HEK293 (cell line): ENCODE data around the gene TTF2.
A peak's percentile ranks its signal among the peaks of the same experiment; 100 is the strongest.

Experiments used
- CTCF ChIA-PET: fragments of 350-600 bp; formaldehyde crosslinking; extraction: SDS; loops from one replicate; lab custom pipeline; 2021; ENCODE audit warnings: antibody characterized with exemption; lab: Yijun Ruan, JAX
- POLR2A ChIA-PET: fragments of 300-600 bp; formaldehyde crosslinking; extraction: SDS; loops from one replicate; lab custom pipeline; 2020; ENCODE audit warnings: antibody characterized with exemption, inconsistent platforms; lab: Yijun Ruan, JAX
- H3K27ac ChIP-seq: fragments of 200-500 bp; sonication (Bioruptor generic); 2 replicates; pipeline ENCODE4 v1.5.1; 2014; ENCODE audit warnings: low read depth, low read length, control low read depth, inconsistent platforms; ENCODE audit errors: extremely low read depth
- H3K36me3 ChIP-seq, 2 experiments: fragments of 200-500 bp in 1 of 2; sonication (Bioruptor generic) in 1 of 2; 1 replicate in 1 of 2; 2 replicates in 1 of 2; pipeline ENCODE4 v1.5.1; 2014 to 2017; ENCODE audit warnings: inconsistent platforms in 2 of 2, low read length in 2 of 2; ENCODE audit not compliant: control insufficient read depth in 2 of 2, insufficient read depth in 1 of 2
- H3K4me1 ChIP-seq: fragments of 200-500 bp; sonication (Bioruptor generic); 2 replicates; pipeline ENCODE4 v1.5.1; 2014; ENCODE audit warnings: mild to moderate bottlenecking, low read length, inconsistent platforms; ENCODE audit not compliant: control insufficient read depth, insufficient read depth
- H3K4me3 ChIP-seq: 2 replicates; pipeline ENCODE4 v1.5.1; 2011; ENCODE audit warnings: low read depth, mild to moderate bottlenecking, control low read depth, low read length, moderate library complexity
- H3K9me3 ChIP-seq: fragments of 200-500 bp; sonication (Bioruptor generic); 2 replicates; pipeline ENCODE4 v1.5.1; 2014; ENCODE audit warnings: low read depth, low read length, inconsistent platforms; ENCODE audit not compliant: control insufficient read depth, insufficient read depth
- GLIS2 ChIP-seq: fragments of 450-650 bp; formaldehyde crosslinking; IDR thresholded peaks from 2 replicates; pipeline ENCODE4 v1.5.1; 2016; ENCODE audit warnings: missing biosample characterization, missing genetic modification characterization
- KLF10 ChIP-seq: fragments of 450-650 bp; IDR thresholded peaks from 2 replicates; pipeline ENCODE4 v1.5.1; 2018; ENCODE audit warnings: missing biosample characterization, mild to moderate bottlenecking, missing genetic modification characterization
- KLF8 ChIP-seq: fragments of 450-650 bp; formaldehyde crosslinking; IDR thresholded peaks from 2 replicates; pipeline ENCODE4 v1.5.1; 2016; ENCODE audit warnings: missing biosample characterization, missing genetic modification characterization
- PRDM1 ChIP-seq: fragments of 450-650 bp; formaldehyde crosslinking; IDR thresholded peaks from 2 replicates; pipeline ENCODE4; 2016; ENCODE audit warnings: missing biosample characterization, missing genetic modification characterization
- ZFP69B ChIP-seq: fragments of 450-650 bp; formaldehyde crosslinking; IDR thresholded peaks from 2 replicates; pipeline ENCODE4 v1.5.1; 2016; ENCODE audit warnings: missing biosample characterization, missing genetic modification characterization
- ZNF114 ChIP-seq: fragments of 450-650 bp; formaldehyde crosslinking; IDR thresholded peaks from 2 replicates; pipeline ENCODE4 v1.5.0; 2017; ENCODE audit warnings: missing biosample characterization, missing genetic modification characterization
- ZNF169 ChIP-seq: fragments of 450-650 bp; formaldehyde crosslinking; IDR thresholded peaks from 2 replicates; pipeline ENCODE4 v1.5.1; 2016; ENCODE audit warnings: missing biosample characterization, missing genetic modification characterization
- ZNF184 ChIP-seq: fragments of 450-650 bp; IDR thresholded peaks from 2 replicates; pipeline ENCODE4 v1.5.1; 2018; ENCODE audit warnings: missing biosample characterization, mild to moderate bottlenecking, missing genetic modification characterization
- ZNF2 ChIP-seq: fragments of 450-650 bp; formaldehyde crosslinking; IDR thresholded peaks from 2 replicates; pipeline ENCODE4 v1.5.1; 2016; ENCODE audit warnings: missing biosample characterization, missing genetic modification characterization
- ZNF214 ChIP-seq: fragments of 450-650 bp; formaldehyde crosslinking; IDR thresholded peaks from 2 replicates; pipeline ENCODE4 v1.5.1; 2017; ENCODE audit warnings: missing biosample characterization, mild to moderate bottlenecking, missing genetic modification characterization, borderline replicate concordance
- ZNF366 ChIP-seq: fragments of 450-650 bp; formaldehyde crosslinking; conservative IDR thresholded peaks from 2 replicates; pipeline ENCODE4 v1.5.1; 2016; ENCODE audit warnings: missing biosample characterization, missing genetic modification characterization
- ZNF501 ChIP-seq: fragments of 450-650 bp; formaldehyde crosslinking; IDR thresholded peaks from 2 replicates; pipeline ENCODE4 v1.5.1; 2016; ENCODE audit warnings: missing biosample characterization, missing genetic modification characterization
- ZNF521 ChIP-seq: fragments of 450-650 bp; formaldehyde crosslinking; IDR thresholded peaks from 2 replicates; pipeline ENCODE4 v1.5.1; 2017; ENCODE audit warnings: missing biosample characterization, mild to moderate bottlenecking, missing genetic modification characterization
- ZNF530 ChIP-seq: fragments of 450-650 bp; formaldehyde crosslinking; IDR thresholded peaks from 2 replicates; pipeline ENCODE4 v1.5.1; 2016; ENCODE audit warnings: low read depth, missing biosample characterization, missing genetic modification characterization
- ZNF561 ChIP-seq: fragments of 450-650 bp; IDR thresholded peaks from 2 replicates; pipeline ENCODE4 v1.5.1; 2018; ENCODE audit warnings: missing biosample characterization, missing genetic modification characterization, borderline replicate concordance
- ZNF626 ChIP-seq: fragments of 450-650 bp; sonication (Bioruptor Pico); formaldehyde crosslinking; IDR thresholded peaks from 2 replicates; pipeline ENCODE4 v1.5.1; 2018; ENCODE audit warnings: missing biosample characterization, missing genetic modification characterization, inconsistent platforms
- ZNF629 ChIP-seq: fragments of 450-650 bp; formaldehyde crosslinking; IDR thresholded peaks from 2 replicates; pipeline ENCODE4 v1.5.1; 2017; ENCODE audit warnings: missing biosample characterization, missing genetic modification characterization
- ZNF654 ChIP-seq: fragments of 450-650 bp; formaldehyde crosslinking; IDR thresholded peaks from 2 replicates; pipeline ENCODE4 v1.5.1; 2016; ENCODE audit warnings: low read depth, missing biosample characterization, missing genetic modification characterization
- ZNF707 ChIP-seq: fragments of 450-650 bp; formaldehyde crosslinking; IDR thresholded peaks from 2 replicates; pipeline ENCODE4 v1.5.1; 2016; ENCODE audit warnings: missing biosample characterization, missing genetic modification characterization
- ZNF768 ChIP-seq: fragments of 450-650 bp; formaldehyde crosslinking; IDR thresholded peaks from 2 replicates; pipeline ENCODE4 v1.5.1; 2018; ENCODE audit warnings: missing biosample characterization, mild to moderate bottlenecking, missing genetic modification characterization
- ZNF792 ChIP-seq: fragments of 450-650 bp; formaldehyde crosslinking; IDR thresholded peaks from 2 replicates; pipeline ENCODE4 v1.5.1; 2016; ENCODE audit warnings: missing biosample characterization, missing genetic modification characterization
- ZSCAN16 ChIP-seq: fragments of 450-650 bp; formaldehyde crosslinking; IDR thresholded peaks from 2 replicates; pipeline ENCODE4 v1.5.1; 2016; ENCODE audit warnings: missing biosample characterization, missing genetic modification characterization
- TF ChIP-seq, protein P1 (sequence below): fragments of 450-650 bp; formaldehyde crosslinking; IDR thresholded peaks from 2 replicates; pipeline ENCODE4 v1.5.1; 2016; ENCODE audit warnings: missing biosample characterization, missing genetic modification characterization, borderline replicate concordance
- TF ChIP-seq, protein P2 (sequence below): fragments of 450-650 bp; formaldehyde crosslinking; optimal IDR thresholded peaks from 2 replicates; pipeline ENCODE3; 2016; ENCODE audit warnings: missing biosample characterization, mild to moderate bottlenecking, missing genetic modification characterization

Gene TTF2

GRCh38 chr1:117026361-117026760 lies 33.8 kb upstream of the TTF2 start:
- H3K9me3 ChIP-seq: no peaks in the 10 kb centered on the region
- no peak overlapping the region for H3K4me3 ChIP-seq
- TF ChIP-seq KLF8 (tag by site-specific recombination): no peak
- TF ChIP-seq ZNF768 (tag by site-specific recombination): no peak
- no peak for TF ChIP-seq ZNF629
- no peak for TF ChIP-seq ZNF2 (tag by site-specific recombination)
- no peak for TF ChIP-seq ZNF654
- no peak for TF ChIP-seq KLF10 (tag by site-specific recombination)
- no peak for TF ChIP-seq GLIS2
- no peak for TF ChIP-seq ZNF184 (tag by site-specific recombination)
- TF ChIP-seq ZNF501 (tag by site-specific recombination): no peak
- no peak for TF ChIP-seq ZSCAN16
- H3K4me1 ChIP-seq: no peaks in the 10 kb centered on the region
- no peaks in the 10 kb centered on the region for H3K36me3 ChIP-seq
- ChIA-PET CTCF (interaction anchor here (1.0 kb wide), 1 partner anchor 102 kb away, joined by 4 read pairs; no protein-coding TSS in a partner anchor), POLR2A (no interaction called here)
- no peak overlapping the region for H3K27ac ChIP-seq

DNA sequence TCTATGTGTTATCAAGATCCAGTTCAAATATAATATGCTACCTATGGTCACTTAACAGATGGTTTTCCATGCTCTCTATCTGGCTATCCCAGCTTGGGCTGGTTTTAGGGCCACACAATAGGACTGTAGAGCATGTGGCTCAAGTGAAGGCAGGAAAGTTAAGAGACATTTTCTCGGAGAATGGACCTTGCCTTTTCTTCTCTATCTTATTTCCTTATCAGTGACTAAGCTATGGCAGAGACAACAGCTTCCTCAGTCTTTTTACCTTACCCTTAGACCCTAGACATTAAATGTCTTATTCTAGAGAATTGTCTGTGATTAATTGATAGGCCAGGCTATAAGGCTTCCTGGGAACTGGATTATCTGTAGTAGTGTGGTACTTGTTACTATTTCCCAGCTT lies 30.4 kb upstream of the TTF2 start:
- no peaks in the 10 kb centered on the region for H3K9me3 ChIP-seq
- no peak overlapping the region for H3K4me3 ChIP-seq
- ChIA-PET CTCF (interaction anchor here (1.0 kb wide), 1 partner anchor 256 kb away, joined by 3 read pairs; no protein-coding TSS in a partner anchor), POLR2A (no interaction called here)
- no peak for TF ChIP-seq ZNF792
- TF ChIP-seq ZNF707 (tag by site-specific recombination): no peak
- no peak for TF ChIP-seq ZNF169 (tag by site-specific recombination)
- no peak for TF ChIP-seq ZNF521 (tag by site-specific recombination)
- H3K36me3 ChIP-seq: no peaks in the 10 kb centered on the region
- no peak overlapping the region for H3K27ac ChIP-seq
- no peaks in the 10 kb centered on the region for H3K4me1 ChIP-seq

GRCh38 chr1:117030271-117030877 lies 29.8 kb upstream of the TTF2 start:
- H3K9me3 ChIP-seq: no peaks in the 10 kb centered on the region
- POLR2A ChIA-PET: no interaction called here
- H3K4me3 ChIP-seq: no peak overlapping the region
- peak; percentile 78 for TF ChIP-seq PRDM1 (tag by site-specific recombination)
- TF ChIP-seq ZNF366 (tag by site-specific recombination): peak; percentile 53
- TF ChIP-seq ZNF114 (tag by site-specific recombination): no peak
- no peak overlapping the region for H3K27ac ChIP-seq
- CTCF ChIA-PET: interaction anchor here (1.0 kb wide), 1 partner anchor 255 kb away, joined by 3 read pairs; no protein-coding TSS in a partner anchor
- H3K36me3 ChIP-seq: no peaks in the 10 kb centered on the region
- no peaks in the 10 kb centered on the region for H3K4me1 ChIP-seq

GRCh38 chr1:117032266-117032665 lies 27.9 kb upstream of the TTF2 start:
- ChIA-PET POLR2A (no interaction called here), CTCF (no interaction called here)
- no peak overlapping the region for H3K27ac ChIP-seq
- no peaks in the 10 kb centered on the region for H3K4me1 ChIP-seq
- no peaks in the 10 kb centered on the region for H3K36me3 ChIP-seq
- H3K4me3 ChIP-seq: no peak overlapping the region
- H3K9me3 ChIP-seq: no peaks in the 10 kb centered on the region
- TF ChIP-seq ZNF561 (tag by site-specific recombination) (no peak), ZNF530 (tag by site-specific recombination) (no peak), ZFP69B (tag by site-specific recombination) (no peak), ZNF707 (tag by site-specific recombination) (no peak), ZNF214 (tag by site-specific recombination) (no peak), ZNF521 (tag by site-specific recombination) (no peak), ZNF626 (tag by site-specific recombination) (no peak)
- TF ChIP-seq, protein P1, sequence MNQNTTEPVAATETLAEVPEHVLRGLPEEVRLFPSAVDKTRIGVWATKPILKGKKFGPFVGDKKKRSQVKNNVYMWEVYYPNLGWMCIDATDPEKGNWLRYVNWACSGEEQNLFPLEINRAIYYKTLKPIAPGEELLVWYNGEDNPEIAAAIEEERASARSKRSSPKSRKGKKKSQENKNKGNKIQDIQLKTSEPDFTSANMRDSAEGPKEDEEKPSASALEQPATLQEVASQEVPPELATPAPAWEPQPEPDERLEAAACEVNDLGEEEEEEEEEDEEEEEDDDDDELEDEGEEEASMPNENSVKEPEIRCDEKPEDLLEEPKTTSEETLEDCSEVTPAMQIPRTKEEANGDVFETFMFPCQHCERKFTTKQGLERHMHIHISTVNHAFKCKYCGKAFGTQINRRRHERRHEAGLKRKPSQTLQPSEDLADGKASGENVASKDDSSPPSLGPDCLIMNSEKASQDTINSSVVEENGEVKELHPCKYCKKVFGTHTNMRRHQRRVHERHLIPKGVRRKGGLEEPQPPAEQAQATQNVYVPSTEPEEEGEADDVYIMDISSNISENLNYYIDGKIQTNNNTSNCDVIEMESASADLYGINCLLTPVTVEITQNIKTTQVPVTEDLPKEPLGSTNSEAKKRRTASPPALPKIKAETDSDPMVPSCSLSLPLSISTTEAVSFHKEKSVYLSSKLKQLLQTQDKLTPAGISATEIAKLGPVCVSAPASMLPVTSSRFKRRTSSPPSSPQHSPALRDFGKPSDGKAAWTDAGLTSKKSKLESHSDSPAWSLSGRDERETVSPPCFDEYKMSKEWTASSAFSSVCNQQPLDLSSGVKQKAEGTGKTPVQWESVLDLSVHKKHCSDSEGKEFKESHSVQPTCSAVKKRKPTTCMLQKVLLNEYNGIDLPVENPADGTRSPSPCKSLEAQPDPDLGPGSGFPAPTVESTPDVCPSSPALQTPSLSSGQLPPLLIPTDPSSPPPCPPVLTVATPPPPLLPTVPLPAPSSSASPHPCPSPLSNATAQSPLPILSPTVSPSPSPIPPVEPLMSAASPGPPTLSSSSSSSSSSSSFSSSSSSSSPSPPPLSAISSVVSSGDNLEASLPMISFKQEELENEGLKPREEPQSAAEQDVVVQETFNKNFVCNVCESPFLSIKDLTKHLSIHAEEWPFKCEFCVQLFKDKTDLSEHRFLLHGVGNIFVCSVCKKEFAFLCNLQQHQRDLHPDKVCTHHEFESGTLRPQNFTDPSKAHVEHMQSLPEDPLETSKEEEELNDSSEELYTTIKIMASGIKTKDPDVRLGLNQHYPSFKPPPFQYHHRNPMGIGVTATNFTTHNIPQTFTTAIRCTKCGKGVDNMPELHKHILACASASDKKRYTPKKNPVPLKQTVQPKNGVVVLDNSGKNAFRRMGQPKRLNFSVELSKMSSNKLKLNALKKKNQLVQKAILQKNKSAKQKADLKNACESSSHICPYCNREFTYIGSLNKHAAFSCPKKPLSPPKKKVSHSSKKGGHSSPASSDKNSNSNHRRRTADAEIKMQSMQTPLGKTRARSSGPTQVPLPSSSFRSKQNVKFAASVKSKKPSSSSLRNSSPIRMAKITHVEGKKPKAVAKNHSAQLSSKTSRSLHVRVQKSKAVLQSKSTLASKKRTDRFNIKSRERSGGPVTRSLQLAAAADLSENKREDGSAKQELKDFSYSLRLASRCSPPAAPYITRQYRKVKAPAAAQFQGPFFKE: no peak
- TF ChIP-seq, protein P2, sequence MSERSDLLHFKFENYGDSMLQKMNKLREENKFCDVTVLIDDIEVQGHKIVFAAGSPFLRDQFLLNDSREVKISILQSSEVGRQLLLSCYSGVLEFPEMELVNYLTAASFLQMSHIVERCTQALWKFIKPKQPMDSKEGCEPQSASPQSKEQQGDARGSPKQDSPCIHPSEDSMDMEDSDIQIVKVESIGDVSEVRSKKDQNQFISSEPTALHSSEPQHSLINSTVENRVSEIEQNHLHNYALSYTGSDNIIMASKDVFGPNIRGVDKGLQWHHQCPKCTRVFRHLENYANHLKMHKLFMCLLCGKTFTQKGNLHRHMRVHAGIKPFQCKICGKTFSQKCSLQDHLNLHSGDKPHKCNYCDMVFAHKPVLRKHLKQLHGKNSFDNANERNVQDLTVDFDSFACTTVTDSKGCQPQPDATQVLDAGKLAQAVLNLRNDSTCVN (tag by site-specific recombination): no peak
